Rectal smooth muscle tissue (tissue), 1 donor: ENCODE data around the gene PRKCSH.

ENCODE experiments used
- H3K27ac ChIP-seq: one replicate; pipeline ENCODE4 v1.7.0; 2013; ENCODE audit warnings: low read depth, low read length, inconsistent platforms
- H3K27me3 ChIP-seq: one replicate; pipeline ENCODE4 v1.7.0; 2013; ENCODE audit warnings: low read length; ENCODE audit not compliant: control insufficient read depth, insufficient read depth
- H3K36me3 ChIP-seq: one replicate; pipeline ENCODE4 v1.7.0; 2013; ENCODE audit warnings: low read length; ENCODE audit not compliant: control insufficient read depth, insufficient read depth
- H3K4me1 ChIP-seq: one replicate; pipeline ENCODE4 v1.7.0; 2013; ENCODE audit warnings: low read length; ENCODE audit not compliant: control insufficient read depth, insufficient read depth
- H3K4me3 ChIP-seq: one replicate; pipeline ENCODE4 v1.7.0; 2013; ENCODE audit warnings: low read length
- H3K9ac ChIP-seq: one replicate; pipeline ENCODE4 v1.7.0; 2013; ENCODE audit warnings: low read length

PRKCSH gene

GRCh38 chr19:11489378-11489777 is 53.9 kb downstream of the PRKCSH start:
- H3K4me3 ChIP-seq = no peak overlapping the region
- peaks cover 2% of the 10 kb centered on the region for H3K36me3 ChIP-seq
- H3K27me3 ChIP-seq = peaks cover 7% of the 10 kb centered on the region
- no peaks in the 10 kb centered on the region for H3K4me1 ChIP-seq
- no peak overlapping the region for H3K9ac ChIP-seq
- no peak overlapping the region for H3K27ac ChIP-seq

- Histone ChIP-seq H3K36me3 (peaks cover 6% of the 10 kb centered on the region), H3K9ac (no peak overlapping the region), H3K4me3 (no peak overlapping the region), H3K4me1 (no peaks in the 10 kb centered on the region), H3K27ac (no peak overlapping the region), H3K27me3 (no peaks in the 10 kb centered on the region)
Measured at GRCh38 chr19:11494634-11495285, 59.3 kb downstream of the PRKCSH start.

- Histone ChIP-seq H3K9ac (no peak overlapping the region), H3K27me3 (no peaks in the 10 kb centered on the region), H3K27ac (no peak overlapping the region), H3K36me3 (peaks cover 6% of the 10 kb centered on the region), H3K4me1 (no peaks in the 10 kb centered on the region), H3K4me3 (no peak overlapping the region)
Measured at GRCh38 chr19:11495481-11495880, 60.0 kb downstream of the PRKCSH start.

- H3K9ac ChIP-seq = no peak overlapping the region
- no peak overlapping the region for H3K27ac ChIP-seq
- H3K4me1 ChIP-seq = no peaks in the 10 kb centered on the region
- no peaks in the 10 kb centered on the region for H3K27me3 ChIP-seq
- H3K4me3 ChIP-seq = no peak overlapping the region
- peaks cover 6% of the 10 kb centered on the region for H3K36me3 ChIP-seq
Measured at GRCh38 chr19:11495885-11496284, 60.5 kb downstream of the PRKCSH start.

- Histone ChIP-seq H3K4me3 (no peak overlapping the region), H3K9ac (no peak overlapping the region), H3K4me1 (no peaks in the 10 kb centered on the region), H3K36me3 (peaks cover 6% of the 10 kb centered on the region), H3K27me3 (no peaks in the 10 kb centered on the region), H3K27ac (no peak overlapping the region)
Measured at GRCh38 chr19:11496391-11497163, 61.1 kb downstream of the PRKCSH start.

GRCh38 chr19:11499220-11499726 is 63.8 kb downstream of the PRKCSH start:
- Histone ChIP-seq H3K27me3 (no peaks in the 10 kb centered on the region), H3K4me3 (no peak overlapping the region), H3K9ac (no peak overlapping the region), H3K36me3 (peaks cover 6% of the 10 kb centered on the region), H3K27ac (no peak overlapping the region), H3K4me1 (no peaks in the 10 kb centered on the region)

- peaks cover 3% of the 10 kb centered on the region for H3K4me1 ChIP-seq
- no peaks in the 10 kb centered on the region for H3K27me3 ChIP-seq
- H3K4me3 ChIP-seq = no peak overlapping the region
- peaks cover 6% of the 10 kb centered on the region for H3K36me3 ChIP-seq
- no peak overlapping the region for H3K27ac ChIP-seq
- H3K9ac ChIP-seq = no peak overlapping the region
Measured at GRCh38 chr19:11499890-11500420, 64.5 kb downstream of the PRKCSH start.
